SH-SY5Y (cell line): Measurements from ENCODE around the gene LY9.

Source experiments
- GATA2 ChIP-seq: IDR thresholded peaks from 2 replicates; pipeline ENCODE4 v1.6.1; 2011; ENCODE audit warnings: mild to moderate bottlenecking, low read depth, low read length
- GATA3 ChIP-seq: IDR thresholded peaks from 2 replicates; pipeline ENCODE4 v1.6.1; 2011; ENCODE audit warnings: low read depth, mild to moderate bottlenecking, low read length, moderate library complexity

DNA sequence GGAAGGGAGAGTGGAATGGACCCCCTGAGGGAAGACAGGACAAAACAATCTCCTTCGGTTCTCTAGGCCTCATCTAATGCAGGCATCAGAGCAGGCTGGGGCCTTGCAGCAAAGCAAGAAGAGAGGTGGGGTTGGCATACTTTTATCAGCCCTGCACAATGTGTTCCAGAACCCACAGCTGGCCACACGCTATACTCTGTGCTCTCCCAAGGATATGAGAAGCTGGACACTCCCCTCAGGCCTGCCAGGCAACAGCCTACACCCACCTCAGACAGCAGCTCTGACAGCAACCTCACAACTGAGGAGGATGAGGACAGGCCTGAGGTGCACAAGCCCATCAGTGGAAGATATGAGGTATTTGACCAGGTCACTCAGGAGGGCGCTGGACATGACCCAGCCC is 27.3 kb downstream of the LY9 start:
- TF ChIP-seq GATA3 (no peak), GATA2 (no peak)
